Measurements from ENCODE around the gene HABP4.
"Not testable (repeated sequence)": the region's sequence is repeated elsewhere in the genome, so short reads cannot be mapped to it uniquely, and the experiment has no call there.

HABP4 gene

DNA sequence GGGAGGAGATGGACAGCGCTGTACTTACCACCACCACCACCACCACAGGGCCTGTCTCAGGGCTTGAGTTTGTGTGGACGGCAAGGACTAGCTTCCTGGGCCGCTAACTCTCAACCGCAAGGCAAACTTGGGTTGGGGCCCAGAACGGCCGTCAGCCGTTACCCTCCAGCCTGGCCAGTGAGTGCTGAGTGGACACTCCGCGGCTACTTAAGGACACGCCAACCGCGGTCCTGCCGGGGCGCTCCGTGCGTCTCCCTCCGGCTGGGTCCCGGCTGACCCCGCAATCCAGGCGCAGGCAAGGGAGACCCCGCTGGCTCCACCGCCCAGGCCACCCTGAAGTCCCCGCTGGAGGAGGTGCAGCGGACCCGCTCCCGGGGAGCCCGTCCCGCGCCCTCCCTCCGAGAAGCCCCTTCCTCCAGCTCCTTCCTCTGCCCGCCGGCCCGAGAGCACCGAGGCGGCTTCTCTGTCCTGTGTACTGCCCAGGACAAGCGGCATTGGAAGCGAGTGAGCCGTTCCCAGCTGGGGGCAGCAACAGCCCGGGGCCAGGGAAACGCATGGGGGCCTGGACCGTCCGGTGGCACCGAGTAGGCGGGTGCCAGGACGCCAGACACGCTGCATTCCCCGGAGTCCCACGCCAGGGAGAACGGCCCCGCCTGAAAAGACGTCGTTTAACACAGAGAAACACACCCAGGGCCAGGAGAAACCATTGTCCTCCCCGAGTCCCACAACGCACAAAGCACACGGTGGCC is 46.6 kb downstream of the HABP4 start:
- no peaks in the 10 kb centered on the region for H3K27me3 ChIP-seq (ENCODE audit: control insufficient read depth, insufficient read depth, low read length, poor library complexity, severe bottlenecking)
- no peaks in the 10 kb centered on the region for H3K9me3 ChIP-seq (ENCODE audit: control insufficient read depth, low read length)
- H3K4me3 ChIP-seq (ENCODE audit: insufficient read depth, low read depth, low read length): no peak overlapping the region
- H3K4me1 ChIP-seq (ENCODE audit: control insufficient read depth, insufficient read depth, low read length): peaks cover 13% of the 10 kb centered on the region
- no peak overlapping the region for H3K27ac ChIP-seq (ENCODE audit: insufficient read depth, low read depth, low read length, poor library complexity, severe bottlenecking)
- WGBS, 2 experiments: 95 to 97% methylated on average over 55 of the region's 55 CpGs
- H3K36me3 ChIP-seq (ENCODE audit: control insufficient read depth, insufficient read depth, low read length): no peaks in the 10 kb centered on the region

DNA sequence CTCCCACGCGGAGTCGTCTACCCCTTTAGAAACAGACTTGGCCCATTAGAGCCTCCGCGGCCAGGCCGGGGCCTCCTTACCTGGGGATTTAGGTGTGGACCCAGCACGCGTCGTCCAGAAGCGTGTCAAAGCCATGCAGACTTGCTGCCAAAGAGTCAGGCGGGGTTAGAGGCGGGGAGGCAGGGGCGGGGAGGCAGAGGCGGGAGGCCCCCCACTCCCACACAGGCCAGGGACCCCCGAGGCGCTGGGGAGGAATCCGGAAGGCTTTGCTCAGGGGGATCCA is 47.1 kb downstream of the HABP4 start:
- Histone ChIP-seq H3K36me3 (ENCODE audit: control insufficient read depth, insufficient read depth, low read length) (no peaks in the 10 kb centered on the region), H3K4me3 (ENCODE audit: insufficient read depth, low read depth, low read length) (no peak overlapping the region), H3K9me3 (ENCODE audit: control insufficient read depth, low read length) (no peaks in the 10 kb centered on the region), H3K27ac (ENCODE audit: insufficient read depth, low read depth, low read length, poor library complexity, severe bottlenecking) (no peak overlapping the region), H3K27me3 (ENCODE audit: control insufficient read depth, insufficient read depth, low read length, poor library complexity, severe bottlenecking) (no peaks in the 10 kb centered on the region), H3K4me1 (ENCODE audit: control insufficient read depth, insufficient read depth, low read length) (peaks cover 17% of the 10 kb centered on the region)
- 94 to 96% methylated on average over 17 of the region's 17 CpGs for WGBS, 2 experiments

DNA sequence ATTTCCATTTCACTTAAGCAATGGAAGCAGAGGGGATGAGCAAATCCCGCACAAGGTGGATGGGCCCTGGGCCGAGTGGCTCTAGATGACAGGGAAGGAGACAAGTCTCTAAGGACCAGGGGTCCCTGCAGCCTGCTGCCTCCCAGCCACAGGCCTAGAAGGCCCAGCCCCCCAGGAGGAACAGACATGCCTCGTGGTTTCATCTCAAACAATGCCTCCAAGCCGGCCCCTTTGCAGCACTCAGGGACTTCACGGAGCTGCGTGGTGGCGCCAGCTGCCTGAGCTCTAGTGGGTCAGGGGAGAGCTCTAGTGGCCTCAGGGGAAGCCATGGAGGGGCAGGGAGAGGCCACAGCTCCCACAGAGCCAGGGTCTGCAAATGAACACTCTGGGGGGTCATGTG is 48.8 kb downstream of the HABP4 start:
- H3K4me1 ChIP-seq (ENCODE audit: control insufficient read depth, insufficient read depth, low read length): peaks cover 17% of the 10 kb centered on the region
- 74 to 77% methylated on average over 7 of the region's 7 CpGs for WGBS, 2 experiments

DNA sequence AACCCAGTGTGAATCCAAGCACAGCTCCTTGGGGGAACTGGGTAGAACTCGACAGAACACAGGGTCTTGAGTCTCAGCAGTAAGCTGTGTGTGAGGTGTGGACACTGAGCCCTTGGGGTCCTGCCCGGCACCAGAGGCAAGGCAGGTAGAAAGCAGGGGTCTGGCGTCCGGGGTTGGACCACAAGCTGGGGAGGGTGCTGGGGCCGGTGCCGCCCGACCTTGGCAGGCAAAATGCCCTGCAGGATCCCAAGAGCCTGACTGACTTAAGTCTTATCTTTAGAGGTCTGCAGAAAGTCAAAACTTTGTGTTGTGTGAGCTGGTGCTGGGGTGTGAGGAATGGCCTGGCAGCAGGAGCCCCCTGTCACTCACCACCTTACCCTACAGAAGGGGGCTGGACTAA is 49.3 kb downstream of the HABP4 start:
- H3K36me3 ChIP-seq (ENCODE audit: control insufficient read depth, insufficient read depth, low read length): no peaks in the 10 kb centered on the region
- no peaks in the 10 kb centered on the region for H3K9me3 ChIP-seq (ENCODE audit: control insufficient read depth, low read length)
- H3K27ac ChIP-seq (ENCODE audit: insufficient read depth, low read depth, low read length, poor library complexity, severe bottlenecking): no peak overlapping the region
- H3K4me3 ChIP-seq (ENCODE audit: insufficient read depth, low read depth, low read length): no peak overlapping the region
- WGBS, 2 experiments: 94 to 95% methylated on average over 7 of the region's 7 CpGs
- H3K4me1 ChIP-seq (ENCODE audit: control insufficient read depth, insufficient read depth, low read length): peaks cover 17% of the 10 kb centered on the region
- H3K27me3 ChIP-seq (ENCODE audit: control insufficient read depth, insufficient read depth, low read length, poor library complexity, severe bottlenecking): no peaks in the 10 kb centered on the region

More for the DNA sequence above, 48.8 kb downstream of the HABP4 start:
- Histone ChIP-seq H3K27ac (ENCODE audit: insufficient read depth, low read depth, low read length, poor library complexity, severe bottlenecking) (no peak overlapping the region), H3K27me3 (ENCODE audit: control insufficient read depth, insufficient read depth, low read length, poor library complexity, severe bottlenecking) (no peaks in the 10 kb centered on the region), H3K36me3 (ENCODE audit: control insufficient read depth, insufficient read depth, low read length) (no peaks in the 10 kb centered on the region), H3K4me3 (ENCODE audit: insufficient read depth, low read depth, low read length) (no peak overlapping the region), H3K9me3 (ENCODE audit: control insufficient read depth, low read length) (no peaks in the 10 kb centered on the region)

DNA sequence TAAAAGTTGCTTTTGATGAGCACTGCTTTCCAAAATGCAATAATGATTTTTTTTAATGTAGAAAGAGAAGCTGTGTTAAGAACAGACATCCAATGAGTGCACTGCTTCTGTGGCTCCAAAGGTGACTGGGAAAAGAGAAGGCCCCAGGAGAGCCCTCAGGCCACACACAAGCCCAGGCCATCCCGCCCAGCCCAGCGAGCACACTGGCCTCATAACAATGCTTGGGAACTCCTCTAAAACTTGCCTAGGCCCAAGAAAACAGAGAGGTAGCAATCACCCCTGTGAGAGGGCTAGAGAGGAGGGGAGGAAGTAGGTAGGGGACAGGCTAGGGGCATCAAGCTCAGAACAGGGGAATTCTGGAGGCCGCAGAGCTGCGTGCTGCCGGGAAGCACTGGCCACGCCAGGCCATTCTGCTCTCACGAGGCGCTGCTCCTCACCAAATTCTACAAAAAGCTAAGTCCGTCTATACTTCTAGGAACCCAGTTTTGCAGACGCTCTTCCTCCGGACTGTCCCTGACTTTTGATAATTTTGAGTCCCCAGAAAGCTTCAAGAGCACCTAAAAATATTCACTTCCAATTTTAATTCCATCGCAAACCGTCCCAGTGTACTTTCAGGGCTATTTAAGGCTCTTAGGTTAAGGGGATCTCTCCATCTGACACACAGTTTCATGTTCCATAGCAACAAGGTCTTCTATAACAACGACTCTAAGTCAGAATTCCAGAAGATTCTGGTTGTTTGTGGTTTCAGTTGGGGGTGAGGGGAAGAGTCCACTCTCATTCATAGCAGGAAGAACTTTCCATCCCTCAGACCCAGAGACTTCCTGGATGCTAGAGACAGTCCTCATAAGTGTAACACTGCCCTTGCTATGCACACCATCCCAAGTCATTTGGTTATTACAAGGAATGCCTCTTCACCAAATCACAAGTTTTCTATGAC is 51.0 kb downstream of the HABP4 start:
- Histone ChIP-seq H3K4me3 (ENCODE audit: insufficient read depth, low read depth, low read length) (no peak overlapping the region), H3K27ac (ENCODE audit: insufficient read depth, low read depth, low read length, poor library complexity, severe bottlenecking) (no peak overlapping the region), H3K27me3 (ENCODE audit: control insufficient read depth, insufficient read depth, low read length, poor library complexity, severe bottlenecking) (no peaks in the 10 kb centered on the region), H3K9me3 (ENCODE audit: control insufficient read depth, low read length) (no peaks in the 10 kb centered on the region), H3K36me3 (ENCODE audit: control insufficient read depth, insufficient read depth, low read length) (no peaks in the 10 kb centered on the region), H3K4me1 (ENCODE audit: control insufficient read depth, insufficient read depth, low read length) (peaks cover 17% of the 10 kb centered on the region)
- 89% methylated on average over 13 to 14 of the region's 14 CpGs for WGBS, 2 experiments

DNA sequence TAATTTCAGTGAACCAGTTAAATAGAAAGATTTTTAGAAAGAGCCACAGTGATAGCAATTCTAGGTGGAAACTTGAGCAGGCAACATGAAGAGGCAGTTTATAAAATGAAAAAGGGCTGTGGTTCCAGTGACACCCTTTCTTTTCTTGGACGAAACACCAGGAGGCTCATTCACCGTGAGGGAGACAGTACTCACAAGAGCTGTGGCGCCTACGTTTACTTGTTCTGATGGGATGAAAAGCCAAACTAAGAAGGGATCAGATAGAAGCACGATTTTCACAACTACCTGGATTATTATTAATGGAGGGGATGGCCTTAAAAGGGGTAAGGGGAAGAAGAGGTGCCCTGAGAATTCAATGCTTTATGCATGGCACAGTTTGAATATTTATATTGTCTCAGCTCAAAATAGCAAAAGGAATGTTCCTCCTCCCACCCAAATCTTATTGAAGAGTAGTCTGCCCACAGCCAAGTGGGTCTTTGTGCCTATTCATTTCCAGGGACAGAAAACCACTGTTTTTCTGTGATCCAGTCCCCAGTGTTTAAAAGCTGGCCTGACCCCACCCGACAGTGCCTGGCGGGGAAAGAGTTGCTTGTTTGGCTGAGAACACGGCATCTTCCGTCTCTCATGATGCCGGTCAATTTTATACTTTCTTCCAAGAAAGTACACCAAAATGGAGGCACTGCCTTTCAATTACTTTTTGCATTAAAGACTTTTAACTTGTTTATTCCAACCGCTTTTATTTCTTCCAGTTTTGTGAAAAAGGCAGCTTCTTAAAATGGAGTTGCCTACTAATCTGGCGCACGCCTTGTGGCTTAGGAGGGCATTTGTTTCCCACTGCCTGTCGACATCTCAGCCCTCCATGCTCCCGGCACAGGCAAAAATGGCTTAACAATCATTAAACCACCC is 51.9 kb downstream of the HABP4 start:
- Histone ChIP-seq H3K4me3 (ENCODE audit: insufficient read depth, low read depth, low read length) (no peak overlapping the region), H3K9me3 (ENCODE audit: control insufficient read depth, low read length) (no peaks in the 10 kb centered on the region), H3K4me1 (ENCODE audit: control insufficient read depth, insufficient read depth, low read length) (peaks cover 17% of the 10 kb centered on the region), H3K27me3 (ENCODE audit: control insufficient read depth, insufficient read depth, low read length, poor library complexity, severe bottlenecking) (no peaks in the 10 kb centered on the region), H3K27ac (ENCODE audit: insufficient read depth, low read depth, low read length, poor library complexity, severe bottlenecking) (no peak overlapping the region), H3K36me3 (ENCODE audit: control insufficient read depth, insufficient read depth, low read length) (no peaks in the 10 kb centered on the region)
- WGBS, 2 experiments: 92 to 95% methylated on average over 14 to 15 of the region's 15 CpGs

DNA sequence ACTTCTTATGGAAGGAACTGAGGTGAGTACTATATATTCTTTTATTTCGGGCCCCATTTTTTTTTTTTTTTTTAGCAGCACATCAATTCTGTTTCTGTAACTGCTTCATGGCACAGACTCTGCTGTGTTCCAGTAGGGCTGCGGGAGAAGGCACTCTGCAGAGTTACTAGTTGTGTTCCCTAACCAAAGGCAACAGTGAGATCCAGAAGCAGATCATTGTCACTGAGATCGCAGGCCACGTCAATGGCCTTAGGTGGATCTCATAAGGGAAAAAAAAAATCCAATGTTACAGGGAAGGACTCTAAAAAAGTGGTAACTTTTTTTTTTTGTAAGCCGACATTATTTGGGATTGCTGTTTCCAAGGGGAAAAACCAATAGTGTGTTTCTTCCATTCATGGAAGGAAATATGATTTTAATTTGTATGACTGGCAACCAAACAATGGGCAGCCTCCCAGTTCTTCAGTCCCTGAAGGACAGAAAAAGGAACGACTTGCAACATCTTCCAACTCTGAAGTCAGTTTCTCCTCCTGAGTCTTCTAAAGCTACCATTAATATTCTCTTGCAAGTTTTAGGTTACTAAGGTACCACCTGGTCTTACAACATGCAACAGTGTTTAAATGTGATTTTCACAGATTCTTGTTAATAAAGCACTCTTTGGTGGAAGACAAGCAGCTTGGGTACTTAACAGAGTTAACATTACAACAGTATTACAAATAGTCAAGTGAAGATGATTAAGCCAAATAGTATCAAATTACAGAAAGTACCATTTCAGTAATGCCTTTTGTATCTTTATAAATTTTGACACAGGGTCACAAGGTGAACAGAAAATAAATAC is 52.8 kb downstream of the HABP4 start:
- Histone ChIP-seq H3K36me3 (ENCODE audit: control insufficient read depth, insufficient read depth, low read length) (no peaks in the 10 kb centered on the region), H3K4me1 (ENCODE audit: control insufficient read depth, insufficient read depth, low read length) (peaks cover 17% of the 10 kb centered on the region), H3K27ac (ENCODE audit: insufficient read depth, low read depth, low read length, poor library complexity, severe bottlenecking) (no peak overlapping the region), H3K4me3 (ENCODE audit: insufficient read depth, low read depth, low read length) (no peak overlapping the region), H3K27me3 (ENCODE audit: control insufficient read depth, insufficient read depth, low read length, poor library complexity, severe bottlenecking) (no peaks in the 10 kb centered on the region), H3K9me3 (ENCODE audit: control insufficient read depth, low read length) (no peaks in the 10 kb centered on the region)
- 90 to 94% methylated on average over 6 of the region's 6 CpGs for WGBS, 2 experiments

DNA sequence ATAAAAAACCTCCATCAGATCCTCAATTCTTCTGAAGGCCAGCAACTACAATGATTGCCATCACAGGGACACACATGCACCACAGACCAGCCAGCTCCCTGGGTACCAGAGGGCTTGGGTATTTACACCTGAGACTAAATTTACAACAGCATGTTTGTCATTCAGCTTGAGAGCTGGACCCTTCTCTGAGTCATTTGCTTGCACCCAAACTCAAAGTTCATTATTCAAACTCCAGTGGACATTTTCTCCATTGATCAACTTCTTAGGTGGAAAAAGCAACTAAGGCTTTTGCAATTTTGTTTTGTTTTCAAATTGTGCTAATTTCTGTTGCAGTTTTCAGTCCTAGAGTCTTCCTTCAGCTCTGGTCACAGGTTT is 53.4 kb downstream of the HABP4 start:
- H3K36me3 ChIP-seq (ENCODE audit: control insufficient read depth, insufficient read depth, low read length); H3K27me3 ChIP-seq (ENCODE audit: control insufficient read depth, insufficient read depth, low read length, poor library complexity, severe bottlenecking); H3K27ac ChIP-seq (ENCODE audit: insufficient read depth, low read depth, low read length, poor library complexity, severe bottlenecking); H3K9me3 ChIP-seq (ENCODE audit: control insufficient read depth, low read length); H3K4me3 ChIP-seq (ENCODE audit: insufficient read depth, low read depth, low read length): not testable (repeated sequence)
- peaks cover 17% of the 10 kb centered on the region for H3K4me1 ChIP-seq (ENCODE audit: control insufficient read depth, insufficient read depth, low read length)

DNA sequence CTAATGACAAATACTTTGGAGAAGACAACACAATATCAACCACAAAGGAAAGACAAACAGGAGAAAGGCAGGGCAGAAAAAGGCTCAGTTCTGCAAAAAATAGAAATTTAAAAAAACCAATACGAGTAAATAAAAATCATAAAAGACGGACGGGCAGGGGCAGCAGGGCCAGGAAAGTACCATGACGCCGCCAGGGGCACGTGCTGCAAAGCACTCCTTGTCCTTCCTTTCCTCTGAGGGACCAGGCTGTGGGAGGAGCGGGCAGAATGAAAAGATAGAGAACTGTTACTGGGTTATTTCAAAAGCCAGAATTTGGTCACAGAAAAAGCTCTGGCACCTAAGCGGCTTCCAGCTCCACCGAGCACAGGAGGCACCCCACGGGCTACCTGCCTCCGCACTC is 53.9 kb downstream of the HABP4 start:
- Histone ChIP-seq H3K4me1 (ENCODE audit: control insufficient read depth, insufficient read depth, low read length) (peaks cover 12% of the 10 kb centered on the region), H3K4me3 (ENCODE audit: insufficient read depth, low read depth, low read length) (no peak overlapping the region), H3K9me3 (ENCODE audit: control insufficient read depth, low read length) (no peaks in the 10 kb centered on the region), H3K36me3 (ENCODE audit: control insufficient read depth, insufficient read depth, low read length) (no peaks in the 10 kb centered on the region), H3K27me3 (ENCODE audit: control insufficient read depth, insufficient read depth, low read length, poor library complexity, severe bottlenecking) (no peaks in the 10 kb centered on the region), H3K27ac (ENCODE audit: insufficient read depth, low read depth, low read length, poor library complexity, severe bottlenecking) (no peak overlapping the region)
- 93 to 94% methylated on average over 11 of the region's 11 CpGs for WGBS, 2 experiments

All from ectodermal cell (in vitro differentiated cells).